Activated CD4-positive, alpha-beta T cell treated with anti-CD3 and anti-CD28 coated beads, Interleukin-2, amount 50 U/mL, for 16 hours (primary cell): ENCODE measurements around the gene SMPD3.
A peak's percentile ranks its signal among the peaks of the same experiment; 100 is the strongest.

Source experiments
- DNase-seq: peaks from one replicate; pipeline ENCODE4 v3.0.0-alpha.2; 2020

Gene SMPD3

DNA sequence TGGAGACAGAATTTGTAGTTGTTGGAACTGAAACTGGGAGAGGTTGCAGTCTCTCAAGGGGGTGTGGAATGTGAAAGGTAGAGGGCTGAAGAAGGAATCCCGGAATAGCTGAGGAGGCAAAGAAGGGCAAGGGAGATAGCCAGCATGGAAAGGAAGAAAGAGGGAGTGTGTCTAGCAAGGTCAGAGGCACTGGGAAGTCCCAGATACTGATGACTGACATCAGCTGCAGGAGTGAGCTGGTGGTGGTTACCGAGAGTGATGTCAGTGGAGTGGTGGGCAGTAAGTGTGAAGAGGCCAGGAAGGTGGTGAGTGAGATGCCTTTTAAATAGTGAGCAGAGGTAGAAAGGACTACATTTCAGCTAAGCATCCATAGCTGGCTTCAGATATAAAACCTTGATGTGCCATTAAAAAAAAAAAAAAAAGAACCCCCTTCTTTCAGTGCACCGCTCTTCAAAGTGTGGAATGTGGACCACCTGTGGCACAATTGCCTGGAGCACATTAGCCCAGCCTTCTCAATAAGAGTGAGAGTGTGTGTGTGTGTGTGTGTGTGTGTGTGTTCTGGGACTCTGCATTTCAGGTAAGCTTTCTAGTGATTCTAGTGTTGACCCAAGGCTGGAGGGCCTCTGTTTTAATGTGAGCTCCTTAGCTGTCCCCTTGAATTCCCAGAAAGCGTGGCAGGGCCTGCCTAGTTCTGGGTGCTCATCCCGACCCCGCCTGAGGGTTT is 129.0 kb downstream of the SMPD3 start:
- peak; percentile 58 for DNase-seq

DNA sequence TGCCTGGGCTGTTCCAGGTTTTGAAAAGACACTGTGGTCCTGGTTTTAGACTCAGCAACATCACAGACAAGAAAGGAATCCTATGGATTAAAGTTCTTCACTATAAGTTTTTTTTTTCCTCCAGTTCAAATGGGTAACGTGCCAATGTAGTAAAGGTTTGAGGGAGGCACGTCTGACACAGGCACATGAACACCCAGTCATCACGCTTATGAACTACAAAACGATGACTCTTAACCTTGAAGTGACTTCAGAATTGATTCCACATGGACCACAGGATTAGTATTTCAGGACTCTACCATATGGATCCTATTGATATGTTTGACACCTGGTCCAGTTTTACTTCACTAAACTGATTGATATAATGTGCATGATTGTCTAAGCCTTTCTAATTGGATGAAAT is 135.2 kb downstream of the SMPD3 start:
- DNase-seq: no peak

DNA sequence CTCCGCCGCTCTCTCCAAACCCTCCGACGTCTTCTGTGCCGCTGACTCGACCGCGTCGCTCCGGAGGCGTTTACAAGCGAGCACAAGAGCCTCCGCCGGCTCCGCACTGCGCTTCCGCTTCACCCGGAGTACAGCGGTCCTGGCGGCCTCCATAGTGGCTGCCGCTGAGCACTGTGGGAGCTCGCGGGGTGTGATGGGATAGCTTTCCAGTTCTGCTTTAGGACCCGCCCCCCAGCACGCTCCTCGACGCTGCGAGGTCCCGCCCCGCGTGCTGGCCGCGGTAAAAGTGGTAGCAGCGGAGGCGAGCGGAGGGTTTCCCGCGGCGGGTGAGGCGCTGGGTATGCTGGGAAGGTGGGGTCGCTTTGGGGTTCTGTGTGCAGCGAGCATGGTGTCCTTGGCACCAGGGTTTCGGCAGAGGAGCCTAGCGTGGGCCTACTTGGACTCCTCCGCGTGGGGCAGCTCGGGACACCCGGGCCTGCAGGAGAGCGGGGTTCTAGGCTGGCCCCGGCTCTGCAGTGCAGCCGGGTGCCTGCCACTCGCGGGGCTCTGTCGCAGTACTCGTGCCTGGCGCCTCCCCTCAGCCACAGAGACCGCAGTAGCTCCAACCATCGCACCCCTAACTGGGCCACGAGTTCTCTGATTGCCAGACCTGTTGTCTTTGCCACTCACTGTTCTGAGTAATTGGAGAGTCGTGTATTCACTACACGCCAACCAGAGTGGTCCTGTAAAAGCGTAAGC is 137.4 kb downstream of the SMPD3 start, which contains the start of the genes PRMT7 and SLC7A6OS:
PRMT7 (plus strand) TSS at position 246 of the 738 bp plus-strand sequence. CDS start 4,961 bp downstream, outside the sequence.
SLC7A6OS (minus strand) TSS at position 173 of the 738 bp plus-strand sequence; CDS start at position 153, 20 bp downstream.
- DNase-seq: peak; percentile 95

DNA sequence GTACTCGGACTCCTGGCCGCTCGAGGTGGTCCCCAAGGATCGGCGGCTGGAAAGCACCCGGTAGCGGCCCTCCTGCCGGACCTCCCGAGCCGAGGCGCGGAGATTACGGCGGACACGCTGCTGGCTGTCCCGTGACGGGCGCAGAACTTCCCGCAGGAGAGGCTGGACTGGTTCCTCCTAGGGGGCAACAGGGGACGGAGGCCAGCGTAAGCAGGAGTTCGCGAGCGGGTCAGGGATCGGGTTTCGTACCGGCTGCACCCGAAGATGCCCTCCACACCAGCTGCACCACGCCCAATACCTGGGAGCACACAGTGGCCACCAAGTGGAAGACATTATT is 137.9 kb downstream of the SMPD3 start:
- no peak for DNase-seq

DNA sequence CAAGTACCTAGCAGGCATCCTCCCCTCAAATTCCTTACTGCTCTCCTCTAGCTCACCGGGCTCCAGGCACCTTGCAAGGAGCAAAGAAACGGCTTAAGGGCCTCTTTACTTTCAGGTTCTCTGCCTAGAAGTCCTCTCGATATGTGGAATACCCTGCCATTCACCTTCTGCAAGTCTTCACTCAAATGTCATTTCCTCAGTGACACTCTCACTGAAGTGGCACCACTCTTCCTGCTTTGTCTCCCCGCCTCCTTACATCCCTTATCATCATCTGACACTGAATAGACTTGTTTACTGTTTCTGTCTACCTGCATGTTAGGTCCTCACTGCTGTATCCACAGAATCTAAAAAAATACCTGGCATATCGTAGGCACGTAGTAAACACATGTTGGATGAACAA is 138.5 kb downstream of the SMPD3 start:
- peak; percentile 28 for DNase-seq
